Liver (tissue), 9 donors: ENCODE results near the gene GNAI3. TPM values are rescaled to one million over a fixed set of nuclear protein-coding genes. Genes with fewer than 3 reads are reported as not detected.

Experiments
- DNase-seq: peaks from one replicate; pipeline ENCODE4 v3.0.0-alpha.2; 2017; ENCODE audit warnings: low spot score
- H3K27ac ChIP-seq, 2 donors: one replicate each; pipeline ENCODE4 v1.7.0; 2013; ENCODE audit warnings: inconsistent platforms in 2 of 2, low read length in 2 of 2, control low read depth in 1 of 2, low read depth in 1 of 2, mild to moderate bottlenecking in 1 of 2
- H3K27me3 ChIP-seq, 4 donors: one replicate each; pipeline versions ENCODE4 v1.6.1 to v1.7.0; 2013; ENCODE audit warnings: low read length in 3 of 4, inconsistent platforms in 1 of 4, mild to moderate bottlenecking in 1 of 4, moderate library complexity in 1 of 4; ENCODE audit not compliant: control insufficient read depth in 4 of 4, insufficient read depth in 4 of 4
- H3K36me3 ChIP-seq, 4 donors: one replicate each; pipeline versions ENCODE4 v1.6.1 to v1.7.0; 2013; ENCODE audit warnings: low read length in 3 of 4, mild to moderate bottlenecking in 3 of 4, low read depth in 1 of 4, moderate library complexity in 1 of 4; ENCODE audit not compliant: control insufficient read depth in 4 of 4, insufficient read depth in 3 of 4
- H3K4me1 ChIP-seq, 4 donors: one replicate each; pipeline versions ENCODE4 v1.6.1 to v1.7.0; 2013; ENCODE audit warnings: low read length in 3 of 4, mild to moderate bottlenecking in 3 of 4, moderate library complexity in 1 of 4; ENCODE audit not compliant: control insufficient read depth in 4 of 4, insufficient read depth in 4 of 4
- H3K4me3 ChIP-seq, 3 donors: one replicate each; pipeline versions ENCODE4 v1.6.1 to v1.7.0; 2013; ENCODE audit warnings: low read length in 3 of 3, control low read depth in 1 of 3, low read depth in 1 of 3, mild to moderate bottlenecking in 1 of 3
- H3K9ac ChIP-seq, 2 donors: one replicate each; pipeline ENCODE4 v1.7.0; 2013; ENCODE audit warnings: low read length in 2 of 2, mild to moderate bottlenecking in 2 of 2, moderate library complexity in 2 of 2, control low read depth in 1 of 2, low read depth in 1 of 2
- H3K9me3 ChIP-seq, 4 donors: one replicate each; pipeline versions ENCODE4 v1.6.1 to v1.7.0; 2013; ENCODE audit warnings: low read length in 3 of 4; ENCODE audit not compliant: control insufficient read depth in 4 of 4
- CTCF ChIP-seq: fragments of 150-350 bp; IDR thresholded peaks from 2 replicates; pipeline ENCODE4 v1.5.1; 2017; ENCODE audit warnings: improper control_type of control experiment, low read depth, low read length; ENCODE audit not compliant: missing input control
- EGR1 ChIP-seq, 2 donors: IDR thresholded peaks; 2 replicates each; pipeline ENCODE4 v1.6.1; 2016 to 2018; ENCODE audit warnings: antibody characterized with exemption in 2 of 2, low read depth in 2 of 2
- FOXA1 ChIP-seq: IDR thresholded peaks from 2 replicates; pipeline ENCODE4 v1.6.1; 2016; ENCODE audit warnings: antibody characterized with exemption
- FOXA2 ChIP-seq: IDR thresholded peaks from 2 replicates; pipeline ENCODE4 v1.6.1; 2016; ENCODE audit warnings: antibody characterized with exemption
- GABPA ChIP-seq, 2 donors: IDR thresholded peaks in 1 of 2; conservative IDR thresholded peaks in 1 of 2; 2 replicates each; pipeline ENCODE4 v1.6.1; 2016; ENCODE audit warnings: antibody characterized with exemption in 2 of 2, mild to moderate bottlenecking in 1 of 2, moderate library complexity in 1 of 2
- HNF4A ChIP-seq, 2 donors: conservative IDR thresholded peaks; 2 replicates each; pipeline ENCODE4 v1.6.1; 2016; ENCODE audit warnings: antibody characterized with exemption in 2 of 2, mild to moderate bottlenecking in 2 of 2
- HNF4G ChIP-seq: IDR thresholded peaks from 2 replicates; pipeline ENCODE4 v1.6.1; 2016; ENCODE audit warnings: antibody characterized with exemption
- NR2F2 ChIP-seq: IDR thresholded peaks from 2 replicates; pipeline ENCODE4 v1.6.1; 2016; ENCODE audit warnings: antibody characterized with exemption
- RAD21 ChIP-seq, 2 donors: IDR thresholded peaks; 2 replicates each; pipeline ENCODE4 v1.6.1; 2016; ENCODE audit warnings: antibody characterized with exemption in 2 of 2, mild to moderate bottlenecking in 2 of 2
- REST ChIP-seq: IDR thresholded peaks from 2 replicates; pipeline ENCODE4 v1.6.1; 2016; ENCODE audit warnings: antibody characterized with exemption, mild to moderate bottlenecking
- RXRA ChIP-seq, 2 donors: IDR thresholded peaks; 2 replicates each; pipeline ENCODE4 v1.6.1; 2017 to 2018; ENCODE audit warnings: antibody characterized with exemption in 2 of 2, mild to moderate bottlenecking in 1 of 2
- SP1 ChIP-seq: IDR thresholded peaks from 2 replicates; pipeline ENCODE4 v1.6.1; 2018; ENCODE audit warnings: antibody characterized with exemption, mild to moderate bottlenecking
- TAF1 ChIP-seq: conservative IDR thresholded peaks from 2 replicates; pipeline ENCODE4 v1.6.1; 2016; ENCODE audit warnings: antibody characterized with exemption, mild to moderate bottlenecking
- WGBS: extraction: QIAGEN DNeasy Blood & Tissue Kit; methylation state at CpG from one replicate; pipeline ENCODE4 v1.1.7; 2013; 5-methylcytosine and 5-hydroxymethylcytosine counted together
- polyA plus RNA-seq, 2 donors: library from polyadenylated mRNA; stranded (reverse) in 1 of 2; unstranded in 1 of 2; fragments of 200-250 nt in 1 of 2; fragments of >200 nt in 1 of 2; fragmentation: Nextera tagmentation in 1 of 2; extraction: Ambion mirVana in 1 of 2; gene quantifications; one replicate each; pipeline versions ENCODE4 v1.2.1 to v1.2.3, GENCODE V29; 2013 to 2015
- total RNA-seq, 2 donors: library from RNA; depleted of rRNA; stranded (reverse); fragments of >200 nt; gene quantifications; one replicate each; pipeline ENCODE4 v1.2.3, GENCODE V29; 2014
- TF ChIP-seq, protein P1 (sequence below): IDR thresholded peaks from 2 replicates; pipeline ENCODE4 v1.6.1; 2016; ENCODE audit warnings: antibody characterized with exemption
- TF ChIP-seq, protein P2 (sequence below): IDR thresholded peaks from 2 replicates; pipeline ENCODE4 v1.6.1; 2016; ENCODE audit warnings: antibody characterized with exemption
- TF ChIP-seq, protein P3 (sequence below): IDR thresholded peaks from 2 replicates; pipeline ENCODE4 v1.6.1; 2016; ENCODE audit warnings: antibody characterized with exemption
- donor health status: healthy.
- donor health status: healthy.
- donor health status: healthy.
- donor health status: healthy.
- donor health status: healthy.

GNAI3 gene
- total and polyA plus RNA-seq, 4 donors, result 1.9 to 6.5 (median 4.3) TPM

DNA sequence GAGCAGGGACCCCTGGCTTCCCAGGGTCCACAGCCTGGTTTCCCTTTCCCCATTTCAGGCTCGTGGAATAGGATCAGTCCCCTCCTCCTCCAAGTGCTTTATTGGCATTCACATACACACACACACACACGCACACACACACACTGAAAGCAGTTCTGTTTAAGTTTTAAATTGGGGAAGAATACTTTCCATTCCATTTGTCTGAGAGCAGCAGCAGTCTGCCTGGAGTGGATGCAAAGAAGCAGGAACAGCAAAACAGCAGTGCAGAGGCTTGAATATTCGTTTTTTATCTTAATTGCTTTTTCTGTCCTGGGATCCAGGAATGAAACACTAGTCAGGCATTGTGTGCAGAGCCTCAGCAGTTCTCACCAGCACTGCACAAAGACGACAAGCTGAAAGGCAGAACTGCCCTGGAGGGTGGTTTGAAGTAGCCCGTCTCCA lies 47.5 kb upstream of the GNAI3 start:
- Histone ChIP-seq H3K9me3 (no peaks in the 10 kb centered on the region), H3K9ac (no peak overlapping the region), H3K4me1 (no peaks in the 10 kb centered on the region), H3K36me3 (peaks cover 0 to 15% (median 8%) of the 10 kb centered on the region in 4 donors), H3K4me3 (no peak overlapping the region), H3K27ac (no peak overlapping the region), H3K27me3 (no peaks in the 10 kb centered on the region)
- TF ChIP-seq, protein P1, sequence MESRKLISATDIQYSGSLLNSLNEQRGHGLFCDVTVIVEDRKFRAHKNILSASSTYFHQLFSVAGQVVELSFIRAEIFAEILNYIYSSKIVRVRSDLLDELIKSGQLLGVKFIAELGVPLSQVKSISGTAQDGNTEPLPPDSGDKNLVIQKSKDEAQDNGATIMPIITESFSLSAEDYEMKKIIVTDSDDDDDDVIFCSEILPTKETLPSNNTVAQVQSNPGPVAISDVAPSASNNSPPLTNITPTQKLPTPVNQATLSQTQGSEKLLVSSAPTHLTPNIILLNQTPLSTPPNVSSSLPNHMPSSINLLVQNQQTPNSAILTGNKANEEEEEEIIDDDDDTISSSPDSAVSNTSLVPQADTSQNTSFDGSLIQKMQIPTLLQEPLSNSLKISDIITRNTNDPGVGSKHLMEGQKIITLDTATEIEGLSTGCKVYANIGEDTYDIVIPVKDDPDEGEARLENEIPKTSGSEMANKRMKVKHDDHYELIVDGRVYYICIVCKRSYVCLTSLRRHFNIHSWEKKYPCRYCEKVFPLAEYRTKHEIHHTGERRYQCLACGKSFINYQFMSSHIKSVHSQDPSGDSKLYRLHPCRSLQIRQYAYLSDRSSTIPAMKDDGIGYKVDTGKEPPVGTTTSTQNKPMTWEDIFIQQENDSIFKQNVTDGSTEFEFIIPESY, result no peak
- peak in 1 of 2 donors; percentile 7 for TF ChIP-seq RXRA (IDR thresholded peaks at IDR 0.05)
- DNase-seq, result no peak
- 72% methylated on average over 5 of the region's 5 CpGs for WGBS

DNA sequence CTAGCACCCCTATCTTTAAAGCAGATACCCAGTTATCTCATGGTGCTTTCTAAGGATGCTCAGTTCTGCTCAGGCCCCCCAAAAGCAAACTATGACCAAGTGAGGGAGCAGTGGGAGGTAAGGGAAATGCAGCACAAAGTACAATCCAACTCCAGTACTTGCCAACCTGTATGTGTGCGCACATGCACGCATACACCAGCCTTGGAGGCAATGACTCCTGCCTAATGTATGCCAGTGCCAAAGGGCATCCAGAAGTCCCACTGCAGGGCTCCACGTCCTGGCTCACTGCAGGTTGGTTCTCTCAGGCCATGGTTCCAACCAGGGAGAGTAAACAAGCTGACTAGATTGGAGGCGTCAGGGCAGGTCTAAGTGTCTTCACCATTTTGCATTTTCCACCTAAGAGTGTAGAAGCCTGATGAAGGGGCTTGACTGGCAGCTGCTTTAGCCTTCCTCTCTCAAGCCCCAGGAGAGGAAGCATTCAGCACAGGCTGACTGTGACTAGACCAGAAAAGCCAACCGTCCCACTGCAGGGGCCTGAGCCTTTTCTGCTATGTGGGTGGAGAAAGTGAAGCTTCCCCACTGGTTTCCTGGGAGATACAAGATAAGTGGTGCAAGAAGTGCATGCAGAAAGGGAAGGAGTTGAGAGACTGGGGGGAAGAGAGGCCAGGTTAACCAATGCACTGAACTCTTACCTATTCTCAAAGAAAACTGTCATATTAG lies 46.6 kb upstream of the GNAI3 start:
- Histone ChIP-seq H3K27ac (no peak overlapping the region), H3K9me3 (no peaks in the 10 kb centered on the region), H3K4me3 (no peak overlapping the region), H3K9ac (no peak overlapping the region), H3K36me3 (peaks cover 0 to 8% (median 5%) of the 10 kb centered on the region in 4 donors), H3K27me3 (no peaks in the 10 kb centered on the region), H3K4me1 (no peaks in the 10 kb centered on the region)
- DNase-seq, result no peak
- no peak for TF ChIP-seq FOXA2
- TF ChIP-seq, protein P2, sequence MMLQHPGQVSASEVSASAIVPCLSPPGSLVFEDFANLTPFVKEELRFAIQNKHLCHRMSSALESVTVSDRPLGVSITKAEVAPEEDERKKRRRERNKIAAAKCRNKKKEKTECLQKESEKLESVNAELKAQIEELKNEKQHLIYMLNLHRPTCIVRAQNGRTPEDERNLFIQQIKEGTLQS, result no peak
- no peak for TF ChIP-seq CTCF
- TF ChIP-seq, protein P3, sequence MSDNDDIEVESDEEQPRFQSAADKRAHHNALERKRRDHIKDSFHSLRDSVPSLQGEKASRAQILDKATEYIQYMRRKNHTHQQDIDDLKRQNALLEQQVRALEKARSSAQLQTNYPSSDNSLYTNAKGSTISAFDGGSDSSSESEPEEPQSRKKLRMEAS, result no peak
- TF ChIP-seq HNF4A (conservative IDR thresholded peaks at IDR 0.05), result no peak
- no peak for TF ChIP-seq NR2F2
- TF ChIP-seq RXRA (IDR thresholded peaks at IDR 0.05), result no peak
- TF ChIP-seq HNF4G, result no peak
- TF ChIP-seq GABPA (IDR thresholded peaks at IDR 0.05 in 1 of 2, conservative IDR thresholded peaks at IDR 0.05 in 1 of 2), result no peak
- TF ChIP-seq, protein P1, result no peak
- no peak for TF ChIP-seq REST
- TF ChIP-seq SP1, result no peak
- TF ChIP-seq FOXA1, result no peak
- TF ChIP-seq TAF1, result no peak
- TF ChIP-seq RAD21 (IDR thresholded peaks at IDR 0.05), result no peak
- TF ChIP-seq EGR1 (IDR thresholded peaks at IDR 0.05; ENCODE audit: low read depth in 2 of 2), result no peak
- WGBS, result 87% methylated on average over 5 of the region's 5 CpGs
